Measurements from ENCODE around the gene TAF11L4. TPM values are rescaled to one million over a fixed set of nuclear protein-coding genes. Genes with fewer than 3 reads are reported as not detected.
"Not testable (repeated sequence)": the region's sequence is repeated elsewhere in the genome, so short reads cannot be mapped to it uniquely, and the experiment has no call there.

TAF11L4 gene
- total RNA-seq, result not detected
- polyA plus RNA-seq, result not detected

DNA sequence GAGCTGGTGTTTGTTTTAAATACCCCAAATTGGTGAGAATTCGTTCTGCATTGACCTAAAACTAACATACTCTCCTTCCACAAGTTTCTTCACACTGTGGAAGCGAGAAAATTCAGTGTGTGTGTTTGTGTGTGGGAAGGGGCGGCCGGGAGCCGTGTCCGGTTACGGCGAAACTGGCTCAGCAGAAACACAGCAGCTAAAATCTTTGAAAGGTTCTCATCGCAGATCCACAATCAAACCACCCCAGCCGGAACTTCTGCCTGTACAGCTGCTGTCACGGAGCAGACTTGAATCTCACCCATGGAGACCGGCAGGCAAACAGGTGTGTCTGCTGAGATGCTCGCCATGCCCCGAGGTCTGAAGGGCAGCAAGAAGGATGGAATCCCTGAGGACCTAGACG is at the start of gene TAF11L4:
Gene TAF11L4 (plus strand): TSS at position 301 of the 400 bp plus-strand sequence.
- H3K4me1 Mint-ChIP-seq; H3K4me3 ChIP-seq (ENCODE audit: low read length in 2 of 2); H3K9me3 Mint-ChIP-seq; H3K36me3 ChIP-seq (ENCODE audit: insufficient read depth, low read length); H3K27me3 Mint-ChIP-seq; H3K27ac ChIP-seq (ENCODE audit: low read depth, low read length); H3K9me3 ChIP-seq (ENCODE audit: control insufficient read depth in 1 of 2, low read length in 2 of 2); H3K36me3 Mint-ChIP-seq; DNase-seq; intact Hi-C loops (cut with micrococcal nuclease); H3K4me3 Mint-ChIP-seq; H3K4me1 ChIP-seq (ENCODE audit: insufficient read depth, low read length); CTCF ChIA-PET (ENCODE audit: partially characterized antibody); POLR2A ChIA-PET (ENCODE audit: partially characterized antibody); H3K27me3 ChIP-seq (ENCODE audit: insufficient read depth, low read length); H3K27ac Mint-ChIP-seq: not testable (repeated sequence)

DNA sequence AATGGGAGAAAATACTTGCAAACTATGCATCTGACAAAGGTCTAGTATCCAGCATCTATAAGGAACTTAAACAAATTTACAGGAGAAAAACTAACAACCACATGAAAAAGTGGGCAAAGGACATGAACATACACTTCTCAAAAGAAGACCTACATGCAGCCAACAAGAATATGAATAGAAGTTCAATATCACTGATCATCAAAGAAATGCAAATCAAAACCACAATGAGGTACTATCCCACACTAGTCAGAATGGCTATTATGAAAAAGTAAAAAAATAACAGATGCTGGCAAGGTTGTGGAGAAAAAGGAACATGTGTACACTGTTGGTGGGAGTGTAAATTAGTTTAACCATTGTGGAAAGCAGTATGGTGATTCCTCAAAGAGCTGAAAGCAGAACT is 46.5 kb upstream of the TAF11L4 start:
- CTCF ChIA-PET (ENCODE audit: partially characterized antibody); H3K27me3 Mint-ChIP-seq; H3K27me3 ChIP-seq (ENCODE audit: insufficient read depth, low read length); H3K36me3 ChIP-seq (ENCODE audit: insufficient read depth, low read length); H3K4me3 ChIP-seq (ENCODE audit: low read length in 2 of 2); H3K36me3 Mint-ChIP-seq; H3K4me1 Mint-ChIP-seq; H3K9me3 ChIP-seq (ENCODE audit: control insufficient read depth in 1 of 2, low read length in 2 of 2); H3K27ac Mint-ChIP-seq; H3K4me1 ChIP-seq (ENCODE audit: insufficient read depth, low read length); H3K9me3 Mint-ChIP-seq; intact Hi-C loops (cut with micrococcal nuclease); H3K27ac ChIP-seq (ENCODE audit: low read depth, low read length); POLR2A ChIA-PET (ENCODE audit: partially characterized antibody); DNase-seq; H3K4me3 Mint-ChIP-seq: not testable (repeated sequence)

DNA sequence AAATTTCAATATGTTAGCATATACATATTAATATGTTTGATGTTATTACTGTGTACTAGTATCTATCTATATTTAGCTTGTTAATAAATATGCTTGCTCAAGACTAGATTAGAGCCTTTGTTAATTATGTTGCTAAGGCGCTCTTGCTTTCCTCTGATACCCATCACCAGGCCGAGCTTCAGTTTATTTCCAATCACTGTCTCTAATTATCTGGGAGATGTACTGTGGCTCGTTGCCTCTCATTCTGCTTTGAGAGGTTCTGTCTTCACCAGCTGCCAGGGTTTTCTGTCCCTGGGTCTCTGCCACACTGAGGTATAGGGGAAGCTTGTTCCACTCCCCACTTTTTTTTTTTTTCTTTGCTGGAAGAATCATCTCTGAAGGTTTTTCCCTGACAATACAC is 44.6 kb upstream of the TAF11L4 start:
- Histone ChIP-seq H3K36me3 (ENCODE audit: insufficient read depth, low read length) (no peaks in the 10 kb centered on the region), H3K4me3 (ENCODE audit: low read length in 2 of 2) (no peak overlapping the region), H3K27me3 (ENCODE audit: insufficient read depth, low read length) (no peaks in the 10 kb centered on the region), H3K4me1 (ENCODE audit: insufficient read depth, low read length) (no peaks in the 10 kb centered on the region), H3K27ac (ENCODE audit: low read depth, low read length) (no peak overlapping the region), H3K9me3 (ENCODE audit: control insufficient read depth in 1 of 2, low read length in 2 of 2) (no peaks in the 10 kb centered on the region)
- Mint-ChIP-seq H3K9me3 (peaks cover 0 to 6% (median 2%) of the 10 kb centered on the region in 8 donors), H3K27me3 (no peaks in the 10 kb centered on the region), H3K27ac (no peak overlapping the region), H3K4me1 (no peaks in the 10 kb centered on the region), H3K36me3 (no peaks in the 10 kb centered on the region), H3K4me3 (no peak overlapping the region)
- POLR2A ChIA-PET (ENCODE audit: partially characterized antibody), result no interaction called here
- DNase-seq, result no peak
- CTCF ChIA-PET (ENCODE audit: partially characterized antibody), result no interaction called here
- intact Hi-C loops (cut with micrococcal nuclease), result no loop called here

DNA sequence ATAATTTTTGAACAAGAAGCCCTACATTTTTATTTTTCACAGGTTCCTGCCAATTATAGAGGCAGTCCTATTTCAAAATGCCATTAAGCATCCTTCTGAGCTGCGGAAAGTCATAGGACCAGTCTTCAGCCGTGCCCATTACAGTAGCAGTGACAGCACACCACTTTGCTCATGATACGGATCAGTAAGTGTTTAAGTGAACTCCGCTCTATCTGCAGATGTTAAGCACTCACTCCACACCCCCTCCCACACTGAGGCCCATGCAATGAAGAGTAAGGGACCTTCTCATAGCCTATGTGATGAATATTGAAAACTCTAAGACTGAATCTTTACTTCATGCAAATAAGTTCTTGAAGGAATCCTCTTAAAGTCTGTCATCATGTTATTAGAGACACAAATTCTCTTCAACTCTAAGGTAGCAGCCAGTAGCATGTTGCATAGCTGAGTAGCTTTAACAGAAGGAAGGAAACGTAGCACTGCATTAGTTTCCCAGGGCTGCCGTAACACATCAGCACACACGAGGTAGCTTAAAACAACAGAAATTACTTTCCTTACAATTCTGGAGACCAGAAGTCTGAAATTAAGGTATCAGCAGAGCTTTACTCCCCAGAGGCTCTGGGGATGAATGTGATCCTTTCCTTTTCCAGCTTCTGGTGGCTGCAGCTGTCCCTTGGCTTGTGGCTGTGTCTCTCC is 43.9 kb upstream of the TAF11L4 start:
- Mint-ChIP-seq H3K9me3 (peaks cover 0 to 6% (median 2%) of the 10 kb centered on the region in 8 donors), H3K27me3 (no peaks in the 10 kb centered on the region), H3K4me3 (no peak overlapping the region), H3K27ac (no peak overlapping the region), H3K4me1 (no peaks in the 10 kb centered on the region), H3K36me3 (no peaks in the 10 kb centered on the region)
- H3K27me3 ChIP-seq (ENCODE audit: insufficient read depth, low read length), result no peaks in the 10 kb centered on the region
- no peak overlapping the region for H3K4me3 ChIP-seq (ENCODE audit: low read length in 2 of 2)
- POLR2A ChIA-PET (ENCODE audit: partially characterized antibody), result no interaction called here
- H3K4me1 ChIP-seq (ENCODE audit: insufficient read depth, low read length), result no peaks in the 10 kb centered on the region
- no peaks in the 10 kb centered on the region for H3K9me3 ChIP-seq (ENCODE audit: control insufficient read depth in 1 of 2, low read length in 2 of 2)
- no peak for DNase-seq
- H3K36me3 ChIP-seq (ENCODE audit: insufficient read depth, low read length), result no peaks in the 10 kb centered on the region
- CTCF ChIA-PET (ENCODE audit: partially characterized antibody), result no interaction called here
- intact Hi-C loops (cut with micrococcal nuclease), result no loop called here
- H3K27ac ChIP-seq (ENCODE audit: low read depth, low read length), result no peak overlapping the region

DNA sequence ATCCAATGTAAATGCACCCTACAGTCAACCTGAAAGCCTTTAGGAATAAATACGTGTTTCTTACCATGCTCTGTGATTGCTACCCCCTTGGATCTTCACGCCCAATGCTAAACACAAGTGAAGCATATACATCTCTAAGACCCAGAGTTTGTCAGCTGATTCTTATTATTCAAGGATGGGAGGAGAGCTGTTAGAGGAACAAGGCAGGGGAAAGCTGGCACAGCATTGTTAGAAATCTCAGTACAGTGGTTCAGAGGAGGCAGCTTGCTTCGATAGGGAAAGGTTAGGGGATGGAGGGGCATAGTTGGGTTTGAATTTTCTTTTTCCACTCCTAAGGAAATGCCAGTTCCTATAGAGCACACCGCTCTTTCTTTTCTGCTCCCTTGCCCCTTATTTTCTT is 40.2 kb upstream of the TAF11L4 start:
- intact Hi-C loops (cut with micrococcal nuclease), result no loop called here
- no peak overlapping the region for H3K4me3 Mint-ChIP-seq
- H3K4me1 Mint-ChIP-seq, result no peaks in the 10 kb centered on the region
- no peaks in the 10 kb centered on the region for H3K9me3 ChIP-seq (ENCODE audit: control insufficient read depth in 1 of 2, low read length in 2 of 2)
- no peaks in the 10 kb centered on the region for H3K27me3 ChIP-seq (ENCODE audit: insufficient read depth, low read length)
- ChIA-PET POLR2A (ENCODE audit: partially characterized antibody) (no interaction called here), CTCF (ENCODE audit: partially characterized antibody) (no interaction called here)
- DNase-seq, result no peak
- H3K36me3 Mint-ChIP-seq, result no peaks in the 10 kb centered on the region
- H3K27ac ChIP-seq (ENCODE audit: low read depth, low read length), result no peak overlapping the region
- no peaks in the 10 kb centered on the region for H3K36me3 ChIP-seq (ENCODE audit: insufficient read depth, low read length)
- no peaks in the 10 kb centered on the region for H3K4me1 ChIP-seq (ENCODE audit: insufficient read depth, low read length)
- H3K27me3 Mint-ChIP-seq, result no peaks in the 10 kb centered on the region
- H3K9me3 Mint-ChIP-seq, result peaks cover 0 to 7% (median under 1%) of the 10 kb centered on the region in 8 donors
- no peak overlapping the region for H3K4me3 ChIP-seq (ENCODE audit: low read length in 2 of 2)
- H3K27ac Mint-ChIP-seq, result no peak overlapping the region

DNA sequence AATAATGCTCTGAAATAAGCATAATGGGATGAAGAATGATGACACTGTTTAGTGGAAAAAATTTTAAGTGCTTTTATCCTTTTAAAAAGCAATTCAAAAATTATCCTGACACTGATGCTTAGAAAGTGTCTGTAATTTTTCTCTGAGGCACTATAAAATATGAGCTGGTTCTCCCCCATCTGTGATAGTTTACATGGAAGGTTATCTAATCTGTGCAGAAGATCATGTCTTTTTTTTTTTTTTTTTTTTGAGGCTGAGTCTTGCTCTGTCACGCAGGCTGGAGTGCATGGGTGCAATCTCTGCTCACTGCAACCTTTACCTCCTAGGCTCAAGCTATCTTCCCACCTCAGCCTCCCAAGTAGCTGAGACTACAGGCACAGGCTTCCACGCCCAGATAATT is 38.8 kb upstream of the TAF11L4 start:
- Mint-ChIP-seq H3K4me1 (no peaks in the 10 kb centered on the region), H3K4me3 (no peak overlapping the region), H3K36me3 (no peaks in the 10 kb centered on the region), H3K27ac (no peak overlapping the region), H3K9me3 (peaks cover 0 to 7% (median under 1%) of the 10 kb centered on the region in 8 donors), H3K27me3 (no peaks in the 10 kb centered on the region)
- ChIA-PET POLR2A (ENCODE audit: partially characterized antibody) (no interaction called here), CTCF (ENCODE audit: partially characterized antibody) (no interaction called here)
- H3K27ac ChIP-seq (ENCODE audit: low read depth, low read length), result no peak overlapping the region
- no peaks in the 10 kb centered on the region for H3K36me3 ChIP-seq (ENCODE audit: insufficient read depth, low read length)
- no peaks in the 10 kb centered on the region for H3K27me3 ChIP-seq (ENCODE audit: insufficient read depth, low read length)
- H3K9me3 ChIP-seq (ENCODE audit: control insufficient read depth in 1 of 2, low read length in 2 of 2), result no peaks in the 10 kb centered on the region
- H3K4me3 ChIP-seq (ENCODE audit: low read length in 2 of 2), result no peak overlapping the region
- DNase-seq, result no peak
- intact Hi-C loops (cut with micrococcal nuclease), result no loop called here
- no peaks in the 10 kb centered on the region for H3K4me1 ChIP-seq (ENCODE audit: insufficient read depth, low read length)

DNA sequence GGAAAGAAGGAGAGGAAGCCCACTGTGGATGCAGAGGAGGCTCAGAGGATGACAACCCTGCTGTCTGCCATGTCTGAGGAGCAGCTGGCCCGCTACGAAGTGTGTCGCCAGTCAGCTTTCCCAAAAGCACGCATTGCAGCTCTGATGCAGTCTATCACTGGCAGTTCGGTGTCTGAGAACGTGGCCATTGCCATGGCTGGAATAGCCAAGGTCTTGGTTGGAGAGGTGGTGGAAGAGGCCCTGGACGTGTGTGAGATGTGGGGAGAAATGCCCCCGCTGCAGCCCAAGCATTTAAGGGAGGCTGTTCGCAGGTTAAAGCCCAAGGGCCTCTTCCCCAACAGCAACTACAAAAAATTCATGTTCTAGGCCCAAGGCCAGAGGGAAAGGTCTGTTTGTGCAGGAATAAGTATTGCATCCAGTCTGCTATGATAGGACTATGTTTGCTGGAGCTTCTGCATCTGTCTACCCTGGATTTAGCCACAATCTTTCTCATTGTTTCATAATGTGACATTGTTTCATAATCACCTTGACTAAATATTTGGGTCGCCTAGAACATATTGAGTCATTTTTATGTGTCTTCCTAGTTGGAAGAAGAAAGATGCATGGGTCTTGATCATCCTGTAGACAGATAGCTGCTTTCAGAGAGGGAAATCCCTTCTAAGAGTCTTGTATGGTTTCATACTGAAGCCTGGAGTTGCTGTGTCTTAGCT is 35.0 kb upstream of the TAF11L4 start:
- H3K9me3 ChIP-seq (ENCODE audit: control insufficient read depth in 1 of 2, low read length in 2 of 2); H3K27ac Mint-ChIP-seq; H3K36me3 ChIP-seq (ENCODE audit: insufficient read depth, low read length); H3K36me3 Mint-ChIP-seq; DNase-seq; intact Hi-C loops (cut with micrococcal nuclease); H3K27ac ChIP-seq (ENCODE audit: low read depth, low read length); H3K4me1 ChIP-seq (ENCODE audit: insufficient read depth, low read length); CTCF ChIA-PET (ENCODE audit: partially characterized antibody); H3K4me3 ChIP-seq (ENCODE audit: low read length in 2 of 2); H3K27me3 Mint-ChIP-seq; H3K4me3 Mint-ChIP-seq; POLR2A ChIA-PET (ENCODE audit: partially characterized antibody); H3K4me1 Mint-ChIP-seq; H3K27me3 ChIP-seq (ENCODE audit: insufficient read depth, low read length): not testable (repeated sequence)
- peaks cover 0 to 10% (median 3%) of the 10 kb centered on the region in 8 donors for H3K9me3 Mint-ChIP-seq
